RWPE1 (cell line): ENCODE data around the gene TPSAB1.

Source experiments
- CTCF ChIA-PET: fragments of 350-600 bp; sonication (Branson Sonifier 250); formaldehyde crosslinking; extraction: SDS; loops from one replicate; lab custom pipeline; 2021; lab: Yijun Ruan, JAX
- POLR2A ChIA-PET: fragments of 400-600 bp; formaldehyde crosslinking; extraction: SDS; loops from one replicate; lab custom pipeline; 2020; ENCODE audit warnings: antibody characterized with exemption; ENCODE audit not compliant: low non-redundant PET; lab: Yijun Ruan, JAX
- DNase-seq: peaks from one replicate; pipeline ENCODE4 v3.0.0; 2012; ENCODE audit warnings: low spot score
- H3K27ac ChIP-seq: fragments of 450-650 bp; 2 replicates; pipeline ENCODE4 v1.5.1; 2017
- TF ChIP-seq, protein P1 (sequence below): fragments of 450-650 bp; conservative IDR thresholded peaks from 2 replicates; pipeline ENCODE4 v1.5.1; 2017; ENCODE audit warnings: low read depth, mild to moderate bottlenecking

TPSAB1 gene

DNA sequence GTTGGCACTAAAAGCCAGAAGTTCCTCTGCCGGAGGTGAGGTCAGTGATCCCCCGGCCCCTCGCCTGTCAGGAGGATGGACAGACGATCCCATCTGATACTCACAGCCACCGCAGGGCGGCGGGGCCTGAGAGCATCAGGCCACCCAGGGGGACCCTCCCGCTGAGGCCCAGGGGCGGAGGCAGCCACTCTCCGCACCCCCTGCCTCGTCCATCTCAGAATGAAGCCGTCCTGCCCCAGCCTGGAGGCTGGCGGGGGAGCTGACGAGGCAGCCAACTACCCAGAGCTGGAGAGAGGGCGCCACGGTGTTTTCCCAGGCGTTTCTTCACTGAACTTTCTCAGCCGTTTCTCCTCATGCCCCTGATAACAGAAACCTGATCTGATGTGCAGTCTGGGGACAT, 38.0 kb downstream of the TPSAB1 start:
- TF ChIP-seq, protein P1, sequence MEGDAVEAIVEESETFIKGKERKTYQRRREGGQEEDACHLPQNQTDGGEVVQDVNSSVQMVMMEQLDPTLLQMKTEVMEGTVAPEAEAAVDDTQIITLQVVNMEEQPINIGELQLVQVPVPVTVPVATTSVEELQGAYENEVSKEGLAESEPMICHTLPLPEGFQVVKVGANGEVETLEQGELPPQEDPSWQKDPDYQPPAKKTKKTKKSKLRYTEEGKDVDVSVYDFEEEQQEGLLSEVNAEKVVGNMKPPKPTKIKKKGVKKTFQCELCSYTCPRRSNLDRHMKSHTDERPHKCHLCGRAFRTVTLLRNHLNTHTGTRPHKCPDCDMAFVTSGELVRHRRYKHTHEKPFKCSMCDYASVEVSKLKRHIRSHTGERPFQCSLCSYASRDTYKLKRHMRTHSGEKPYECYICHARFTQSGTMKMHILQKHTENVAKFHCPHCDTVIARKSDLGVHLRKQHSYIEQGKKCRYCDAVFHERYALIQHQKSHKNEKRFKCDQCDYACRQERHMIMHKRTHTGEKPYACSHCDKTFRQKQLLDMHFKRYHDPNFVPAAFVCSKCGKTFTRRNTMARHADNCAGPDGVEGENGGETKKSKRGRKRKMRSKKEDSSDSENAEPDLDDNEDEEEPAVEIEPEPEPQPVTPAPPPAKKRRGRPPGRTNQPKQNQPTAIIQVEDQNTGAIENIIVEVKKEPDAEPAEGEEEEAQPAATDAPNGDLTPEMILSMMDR, result no peak
- CTCF ChIA-PET, result no interaction called here
- no peak for DNase-seq
- POLR2A ChIA-PET, result no interaction called here
- no peak overlapping the region for H3K27ac ChIP-seq

DNA sequence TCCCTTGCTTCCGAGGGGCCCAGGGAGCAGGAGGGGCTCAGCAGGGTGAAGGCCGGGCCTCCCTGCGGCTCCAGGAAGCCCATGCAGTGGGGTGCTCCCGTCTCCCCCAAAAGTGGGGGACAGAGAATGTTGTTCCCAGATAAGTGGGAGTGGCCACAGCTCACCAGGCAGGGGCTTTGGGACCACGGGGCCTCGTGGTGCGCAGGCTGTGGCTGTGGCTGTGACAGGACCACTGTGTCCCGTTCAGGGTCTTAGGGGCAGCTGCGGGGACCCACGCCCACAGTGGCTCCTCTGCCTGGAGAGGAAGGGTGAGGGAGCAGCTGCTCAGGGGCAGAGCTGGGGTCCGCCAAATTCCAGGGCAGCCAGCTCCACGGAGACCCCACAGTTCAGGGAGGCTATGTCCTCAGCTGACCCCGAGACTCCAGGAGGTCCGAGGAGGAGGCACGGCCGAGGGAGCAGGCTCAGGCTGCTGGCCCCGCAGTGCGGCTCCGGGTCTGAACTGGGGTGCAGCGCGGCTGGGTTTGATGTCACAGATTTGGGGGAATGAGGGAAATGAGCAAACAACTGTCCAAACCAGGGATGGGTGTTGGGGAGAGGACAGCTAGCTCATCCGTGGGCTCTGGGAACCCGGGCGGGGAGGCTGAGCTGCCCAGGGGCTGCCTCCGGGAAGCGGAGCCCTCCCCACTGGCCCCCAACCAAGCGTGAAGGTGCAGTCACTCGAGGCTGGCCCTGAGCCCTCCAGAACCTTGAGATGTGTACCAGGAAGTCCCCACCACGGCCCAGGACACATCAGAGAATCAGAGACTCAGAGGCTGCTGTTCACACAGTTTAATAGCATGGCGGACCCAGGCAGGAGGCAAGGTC, 38.8 kb downstream of the TPSAB1 start:
- DNase-seq, result no peak
- no peak overlapping the region for H3K27ac ChIP-seq
- ChIA-PET POLR2A (interaction anchor here (0.9 kb wide), 1 partner anchor 26 kb away, joined by 4 read pairs; no protein-coding TSS in a partner anchor), CTCF (interaction anchor here (0.6 to 0.7 kb wide), 2 partner anchors 47 to 430 kb away, joined by 3 to 5 read pairs; no protein-coding TSS in a partner anchor)
- TF ChIP-seq, protein P1, result no peak

DNA sequence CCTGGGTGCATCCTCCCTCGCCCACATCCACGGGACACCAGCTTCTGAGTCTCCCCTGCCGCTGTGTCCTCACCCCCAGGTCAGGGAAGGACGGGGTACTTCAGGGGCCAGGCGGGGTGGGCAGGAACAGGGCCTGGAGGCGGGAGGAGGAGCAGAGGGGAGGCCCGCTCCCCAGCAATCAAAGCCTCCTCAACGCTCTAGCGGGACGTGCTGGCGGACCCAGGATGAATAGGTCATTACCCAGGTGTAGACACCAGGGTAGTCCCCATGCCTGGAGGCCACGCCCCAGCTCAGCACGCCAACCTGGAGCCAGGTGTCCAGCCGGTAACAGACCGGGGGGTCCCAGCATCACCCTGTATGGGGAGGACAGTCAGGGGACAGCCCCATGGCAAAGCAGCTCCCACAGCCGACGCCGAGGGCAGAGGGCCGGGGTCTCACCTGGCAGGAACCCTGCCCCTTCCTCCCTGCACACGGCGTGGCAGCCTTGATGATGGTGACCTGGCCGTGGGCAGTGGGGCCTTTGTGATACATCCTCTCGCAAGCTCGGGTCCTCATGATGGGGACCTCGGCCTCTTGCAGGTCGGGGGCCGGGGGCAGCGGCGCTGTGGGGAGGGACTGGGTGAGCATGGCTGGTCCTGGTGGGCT, 39.6 kb downstream of the TPSAB1 start:
- TF ChIP-seq, protein P1, result no peak
- ChIA-PET POLR2A (no interaction called here), CTCF (interaction anchor here (0.6 kb wide), 1 partner anchor 46 kb away, joined by 5 read pairs; no protein-coding TSS in a partner anchor)
- H3K27ac ChIP-seq, result no peak overlapping the region
- no peak for DNase-seq

DNA sequence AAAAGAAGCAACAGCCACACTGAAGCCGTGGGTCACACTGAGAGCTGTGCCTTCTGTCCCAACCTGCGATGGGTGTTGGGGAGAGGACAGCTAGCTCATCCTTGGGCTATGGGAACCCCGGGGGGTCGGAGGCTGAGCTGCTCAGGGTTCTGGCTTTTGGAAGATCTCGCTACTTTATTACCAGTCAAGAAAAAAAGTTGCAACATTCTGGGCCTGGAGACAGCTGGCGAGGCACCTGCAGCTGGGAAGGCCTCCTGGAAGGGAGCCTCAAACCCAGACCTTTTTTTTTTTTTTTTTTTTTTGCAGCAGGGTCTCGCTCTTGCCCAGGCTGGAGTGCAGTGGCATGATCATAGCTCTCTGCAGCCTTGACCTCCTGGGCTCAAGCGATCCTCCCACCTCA, 40.3 kb downstream of the TPSAB1 start:
- CTCF ChIA-PET, result no interaction called here
- TF ChIP-seq, protein P1, result no peak

DNA sequence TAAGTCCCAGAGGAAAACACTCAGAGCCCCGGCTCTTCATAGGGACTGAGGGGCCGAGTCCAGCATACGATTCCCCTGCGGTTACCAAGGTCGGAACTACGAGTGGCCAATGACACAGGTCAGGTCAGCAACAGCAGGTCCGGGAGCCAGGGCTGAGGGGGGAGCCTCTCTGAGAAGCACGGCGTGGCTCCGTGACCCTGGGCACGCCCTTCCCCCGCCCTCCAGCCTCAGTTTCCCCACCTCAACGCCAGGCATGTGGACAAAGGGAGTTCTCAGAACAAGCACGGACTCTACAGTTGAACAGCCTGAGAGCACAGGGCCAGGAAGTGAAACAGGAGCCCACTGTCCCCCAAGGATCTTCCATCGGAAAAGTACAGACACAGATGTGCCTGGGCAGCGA, 41.0 kb downstream of the TPSAB1 start:
- POLR2A ChIA-PET, result no interaction called here
- no peak overlapping the region for H3K27ac ChIP-seq
- TF ChIP-seq, protein P1, result no peak
- DNase-seq, result no peak
- CTCF ChIA-PET, result no interaction called here

More for the DNA sequence above, 40.3 kb downstream of the TPSAB1 start:
- DNase-seq, result no peak
- H3K27ac ChIP-seq, result no peak overlapping the region
- POLR2A ChIA-PET, result no interaction called here

DNA sequence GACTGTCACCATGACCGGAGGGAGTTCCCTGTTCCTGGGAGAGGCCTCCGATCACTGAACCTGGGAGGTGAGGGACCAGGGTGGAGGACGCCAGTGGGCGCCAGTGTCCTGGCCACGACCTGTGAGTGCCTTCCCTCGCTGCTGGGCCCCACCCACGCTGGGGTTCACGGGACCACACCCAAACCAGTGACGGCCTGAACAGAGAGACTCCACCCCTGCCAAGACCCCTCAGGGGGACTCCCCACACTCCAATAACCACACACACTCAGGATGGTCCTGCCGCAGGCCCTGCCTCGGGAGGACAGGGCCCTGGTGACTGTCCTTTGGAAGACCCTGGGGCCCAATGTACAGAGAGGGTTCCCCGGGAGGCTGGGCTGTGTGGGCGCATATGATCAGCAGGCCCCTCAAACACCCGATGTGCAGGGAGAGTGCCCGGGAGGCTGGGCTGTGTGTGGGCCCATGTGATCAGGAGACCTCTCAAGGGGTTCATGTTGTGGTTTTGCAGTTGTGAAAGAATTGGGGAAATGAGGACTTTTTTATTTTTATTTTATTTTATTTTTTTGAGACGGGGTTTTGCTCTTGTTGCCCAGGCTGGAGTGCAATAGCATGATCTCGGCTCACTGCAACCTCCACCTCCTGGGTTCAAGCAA, 41.9 kb downstream of the TPSAB1 start:
- TF ChIP-seq, protein P1, result no peak
- CTCF ChIA-PET, result interaction anchor here (0.6 kb wide), 1 partner anchor 48 kb away, joined by 3 read pairs; no protein-coding TSS in a partner anchor
- no peak for DNase-seq
- POLR2A ChIA-PET, result no interaction called here
- H3K27ac ChIP-seq, result no peak overlapping the region
